ENCODE measurements around the gene TMPRSS4. TPM values are rescaled to one million over a fixed set of nuclear protein-coding genes. Genes with fewer than 3 reads are reported as not detected.

TMPRSS4 gene
- total and polyA plus RNA-seq, 2 of the 13 experiments (the other 11 are each of a cell fraction or from before 2014, with no cell fraction given): 0.32 TPM; not detected in 1

- TF ChIP-seq ZMAT3 (CRISPR knock-in tag; conservative IDR thresholded peaks at IDR 0.05): no peak
- no peak for TF ChIP-seq ZNF749 (CRISPR knock-in tag; IDR thresholded peaks at IDR 0.05; ENCODE audit: borderline replicate concordance)
- no peak for TF ChIP-seq ZBTB38 (CRISPR knock-in tag; IDR thresholded peaks at IDR 0.05)
- no peak for TF ChIP-seq ZBTB3 (CRISPR knock-in tag; IDR thresholded peaks at IDR 0.05; ENCODE audit: borderline replicate concordance, low read depth)
- TF ChIP-seq NFIB (CRISPR knock-in tag; IDR thresholded peaks at IDR 0.05; ENCODE audit: borderline replicate concordance): no peak
- TF ChIP-seq BRD4 (CRISPR knock-in tag; IDR thresholded peaks at IDR 0.05): no peak
- no peak for TF ChIP-seq THAP9 (CRISPR knock-in tag; IDR thresholded peaks at IDR 0.05; ENCODE audit: borderline replicate concordance)
- TF ChIP-seq TFDP2 (CRISPR knock-in tag; IDR thresholded peaks at IDR 0.05): no peak
- peak; percentile 53; the same call in 1 of the 2 replicates for TF ChIP-seq ZBTB7B (CRISPR knock-in tag; IDR thresholded peaks at IDR 0.05)
- TF ChIP-seq TMF1 (CRISPR knock-in tag; IDR thresholded peaks at IDR 0.05; ENCODE audit: low read depth): no peak
- TF ChIP-seq KLF12 (CRISPR knock-in tag; IDR thresholded peaks at IDR 0.05; ENCODE audit: borderline replicate concordance): no peak
- no peak for TF ChIP-seq FUBP1 (CRISPR knock-in tag; IDR thresholded peaks at IDR 0.05; ENCODE audit: borderline replicate concordance)
- no peak for TF ChIP-seq ZNF687 (CRISPR knock-in tag; IDR thresholded peaks at IDR 0.05)
- TF ChIP-seq ZNF20 (CRISPR knock-in tag; IDR thresholded peaks at IDR 0.05): no peak
- no peak for TF ChIP-seq NFYC (CRISPR knock-in tag; IDR thresholded peaks at IDR 0.05)
- TF ChIP-seq HNRNPUL1 (IDR thresholded peaks at IDR 0.05; ENCODE audit: low read depth, low read length): no peak
- no peak for TF ChIP-seq ZUFSP (CRISPR knock-in tag; IDR thresholded peaks at IDR 0.05; ENCODE audit: borderline replicate concordance)
- TF ChIP-seq ZNF101 (CRISPR knock-in tag; IDR thresholded peaks at IDR 0.05; ENCODE audit: borderline replicate concordance, low read depth): no peak
Observed at GRCh38 chr11:118095967-118096367, 19.1 kb downstream of the TMPRSS4 start (continued).

All from HepG2 (cell line).